ENCODE results near the gene MFSD8.

DNA sequence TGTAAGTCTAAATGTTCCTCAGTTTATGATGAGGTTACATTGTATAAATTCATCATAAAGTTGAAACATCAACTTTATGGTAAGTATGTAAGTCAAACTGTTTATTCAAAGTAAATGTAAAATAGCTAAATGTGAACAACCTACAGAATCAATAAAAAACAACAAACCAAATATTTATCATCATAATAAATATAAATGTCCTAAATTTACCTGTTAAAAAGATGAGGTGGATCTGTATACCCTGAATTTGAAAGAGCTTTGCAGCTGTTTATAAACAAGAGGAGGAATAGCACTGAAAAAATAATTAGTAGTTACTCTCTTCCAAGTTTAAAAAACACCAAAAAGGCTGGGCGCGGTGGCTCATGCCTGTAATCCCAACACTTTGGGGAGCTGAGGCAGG is 14.0 kb upstream of the MFSD8 start:
- TF ChIP-seq, protein P1, sequence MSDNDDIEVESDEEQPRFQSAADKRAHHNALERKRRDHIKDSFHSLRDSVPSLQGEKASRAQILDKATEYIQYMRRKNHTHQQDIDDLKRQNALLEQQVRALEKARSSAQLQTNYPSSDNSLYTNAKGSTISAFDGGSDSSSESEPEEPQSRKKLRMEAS (IDR thresholded peaks at IDR 0.05): no peak
- TF ChIP-seq, protein P2, sequence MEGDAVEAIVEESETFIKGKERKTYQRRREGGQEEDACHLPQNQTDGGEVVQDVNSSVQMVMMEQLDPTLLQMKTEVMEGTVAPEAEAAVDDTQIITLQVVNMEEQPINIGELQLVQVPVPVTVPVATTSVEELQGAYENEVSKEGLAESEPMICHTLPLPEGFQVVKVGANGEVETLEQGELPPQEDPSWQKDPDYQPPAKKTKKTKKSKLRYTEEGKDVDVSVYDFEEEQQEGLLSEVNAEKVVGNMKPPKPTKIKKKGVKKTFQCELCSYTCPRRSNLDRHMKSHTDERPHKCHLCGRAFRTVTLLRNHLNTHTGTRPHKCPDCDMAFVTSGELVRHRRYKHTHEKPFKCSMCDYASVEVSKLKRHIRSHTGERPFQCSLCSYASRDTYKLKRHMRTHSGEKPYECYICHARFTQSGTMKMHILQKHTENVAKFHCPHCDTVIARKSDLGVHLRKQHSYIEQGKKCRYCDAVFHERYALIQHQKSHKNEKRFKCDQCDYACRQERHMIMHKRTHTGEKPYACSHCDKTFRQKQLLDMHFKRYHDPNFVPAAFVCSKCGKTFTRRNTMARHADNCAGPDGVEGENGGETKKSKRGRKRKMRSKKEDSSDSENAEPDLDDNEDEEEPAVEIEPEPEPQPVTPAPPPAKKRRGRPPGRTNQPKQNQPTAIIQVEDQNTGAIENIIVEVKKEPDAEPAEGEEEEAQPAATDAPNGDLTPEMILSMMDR (IDR thresholded peaks at IDR 0.05; ENCODE audit: control extremely low read depth in 1 of 3, insufficient read depth in 1 of 3, low read depth in 1 of 3, low read length in 3 of 3): no peak
- TF ChIP-seq, protein P3, sequence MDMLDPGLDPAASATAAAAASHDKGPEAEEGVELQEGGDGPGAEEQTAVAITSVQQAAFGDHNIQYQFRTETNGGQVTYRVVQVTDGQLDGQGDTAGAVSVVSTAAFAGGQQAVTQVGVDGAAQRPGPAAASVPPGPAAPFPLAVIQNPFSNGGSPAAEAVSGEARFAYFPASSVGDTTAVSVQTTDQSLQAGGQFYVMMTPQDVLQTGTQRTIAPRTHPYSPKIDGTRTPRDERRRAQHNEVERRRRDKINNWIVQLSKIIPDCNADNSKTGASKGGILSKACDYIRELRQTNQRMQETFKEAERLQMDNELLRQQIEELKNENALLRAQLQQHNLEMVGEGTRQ (IDR thresholded peaks at IDR 0.05; ENCODE audit: low read length): no peak
- TF ChIP-seq FOSL1 (IDR thresholded peaks at IDR 0.05; ENCODE audit: insufficient read depth, low read depth, low read length) (no peak), POLR2A (IDR thresholded peaks at IDR 0.05; ENCODE audit: control extremely low read depth in 1 of 2, low read depth in 2 of 2, low read length in 2 of 2) (no peak)

Measured in H1 (cell line).